Cardiac muscle cell (in vitro differentiated cells and primary cell): Measurements from ENCODE around the gene BCKDHA. TPM values are rescaled to one million over a fixed set of nuclear protein-coding genes. Genes with fewer than 3 reads are reported as not detected.
A peak's percentile ranks its signal among the peaks of the same experiment; 100 is the strongest.

Source experiments
- DNase-seq, 2 donors: peaks; one replicate each; pipeline versions ENCODE4 v3.0.0 to v3.0.0-alpha.2; 2010 to 2017; ENCODE audit warnings: low read depth in 1 of 2, low spot score in 1 of 2
- H3K27ac ChIP-seq: fragments of 200-600 bp; sonication (generic); 2 replicates; pipeline ENCODE4 v1.5.1; 2016
- H3K27me3 ChIP-seq: fragments of 200-600 bp; sonication (generic); 2 replicates; pipeline ENCODE4 v1.6.0; 2016; ENCODE audit warnings: control low read depth
- H3K36me3 ChIP-seq: fragments of 200-600 bp; sonication (generic); 2 replicates; pipeline ENCODE4 v1.5.1; 2016; ENCODE audit warnings: control low read depth
- H3K4me1 ChIP-seq: fragments of 200-600 bp; sonication (generic); 2 replicates; pipeline ENCODE4 v1.8.1; 2017; ENCODE audit warnings: low read depth, mild to moderate bottlenecking, mixed run types
- H3K4me3 ChIP-seq: fragments of 200-600 bp; sonication (generic); 2 replicates; pipeline ENCODE4 v1.5.1; 2016; ENCODE audit warnings: mild to moderate bottlenecking
- H3K9me3 ChIP-seq: fragments of 200-600 bp; sonication (generic); 2 replicates; pipeline ENCODE4 v1.5.1; 2017; ENCODE audit warnings: low read depth, mild to moderate bottlenecking, control low read depth
- CTCF ChIP-seq: IDR thresholded peaks from 2 replicates; pipeline ENCODE4 v1.5.1; 2012; ENCODE audit warnings: low read depth, mild to moderate bottlenecking, low read length
- polyA plus RNA-seq: library from polyadenylated mRNA; unstranded; fragments of >200 nt; fragmentation: Nextera tagmentation; extraction: Ambion mirVana; gene quantifications from 2 replicates; pipeline ENCODE4 v1.2.1, GENCODE V29; 2016
- total RNA-seq: library from RNA; depleted of rRNA; stranded (reverse); fragments of >200 nt; gene quantifications from 2 replicates; pipeline ENCODE4 v1.2.3, GENCODE V29; 2016

BCKDHA gene
- total and polyA plus RNA-seq, 2 experiments from 2014 or later: 151 to 166 TPM

- Histone ChIP-seq H3K4me3 (no peak overlapping the region), H3K27me3 (no peaks in the 10 kb centered on the region), H3K36me3 (peaks cover 9% of the 10 kb centered on the region), H3K9me3 (no peaks in the 10 kb centered on the region), H3K27ac (peak overlapping the region; percentile 81), H3K4me1 (peaks cover 11% of the 10 kb centered on the region)
- TF ChIP-seq CTCF: no peak
- peak; percentile 52 to 54 for DNase-seq
Observed at GRCh38 chr19:41409288-41409687, 11.7 kb downstream of the BCKDHA start.

GRCh38 chr19:41410336-41411054 is 12.9 kb downstream of the BCKDHA start:
- H3K36me3 ChIP-seq: peaks cover 12% of the 10 kb centered on the region
- H3K27ac ChIP-seq: peak overlapping the region; percentile 81
- no peaks in the 10 kb centered on the region for H3K27me3 ChIP-seq
- no peak overlapping the region for H3K4me3 ChIP-seq
- H3K4me1 ChIP-seq: peaks cover 11% of the 10 kb centered on the region
- peak in 1 of 2 donors; percentile 29 for DNase-seq
- H3K9me3 ChIP-seq: no peaks in the 10 kb centered on the region
- TF ChIP-seq CTCF: no peak

- H3K27me3 ChIP-seq: no peaks in the 10 kb centered on the region
- H3K4me3 ChIP-seq: no peak overlapping the region
- peaks cover 11% of the 10 kb centered on the region for H3K4me1 ChIP-seq
- no peak overlapping the region for H3K27ac ChIP-seq
- no peak for TF ChIP-seq CTCF
- H3K36me3 ChIP-seq: peaks cover 12% of the 10 kb centered on the region
- no peaks in the 10 kb centered on the region for H3K9me3 ChIP-seq
- DNase-seq: no peak
Observed at GRCh38 chr19:41411100-41411967, 13.7 kb downstream of the BCKDHA start.

- no peak for TF ChIP-seq CTCF
- no peak for DNase-seq
- H3K36me3 ChIP-seq: peaks cover 12% of the 10 kb centered on the region
- peaks cover 11% of the 10 kb centered on the region for H3K4me1 ChIP-seq
- H3K4me3 ChIP-seq: no peak overlapping the region
- H3K27me3 ChIP-seq: no peaks in the 10 kb centered on the region
- H3K27ac ChIP-seq: no peak overlapping the region
- no peaks in the 10 kb centered on the region for H3K9me3 ChIP-seq
Observed at GRCh38 chr19:41411968-41412265, 14.3 kb downstream of the BCKDHA start.

- no peak overlapping the region for H3K27ac ChIP-seq
- H3K36me3 ChIP-seq: peaks cover 12% of the 10 kb centered on the region
- H3K27me3 ChIP-seq: no peaks in the 10 kb centered on the region
- H3K4me3 ChIP-seq: no peak overlapping the region
- no peak for DNase-seq
- peaks cover 11% of the 10 kb centered on the region for H3K4me1 ChIP-seq
- no peak for TF ChIP-seq CTCF
- no peaks in the 10 kb centered on the region for H3K9me3 ChIP-seq
Observed at GRCh38 chr19:41412953-41413352, 15.3 kb downstream of the BCKDHA start.
